ENCODE data around the gene CD151.

The CD151 gene

GRCh38 chr11:859394-860131 lies 26.8 kb downstream of the CD151 start:
- peak; percentile 82 for DNase-seq

GRCh38 chr11:860234-861104 lies 27.7 kb downstream of the CD151 start:
- no peak for DNase-seq

GRCh38 chr11:861105-861479 lies 28.3 kb downstream of the CD151 start:
- no peak for DNase-seq

GRCh38 chr11:862081-862661 lies 29.4 kb downstream of the CD151 start:
- no peak for DNase-seq

- no peak for DNase-seq
Observed at GRCh38 chr11:862696-863022, 29.9 kb downstream of the CD151 start.

- no peak for DNase-seq
Observed at GRCh38 chr11:863023-863909, 30.5 kb downstream of the CD151 start.

- DNase-seq, result no peak
Observed at GRCh38 chr11:863910-864827, 31.4 kb downstream of the CD151 start.

GRCh38 chr11:864898-865297 lies 32.1 kb downstream of the CD151 start:
- no peak for DNase-seq

GRCh38 chr11:865462-866430 lies 33.0 kb downstream of the CD151 start:
- no peak for DNase-seq

GRCh38 chr11:866481-866880 lies 33.7 kb downstream of the CD151 start:
- no peak for DNase-seq

GRCh38 chr11:867856-868358 lies 35.2 kb downstream of the CD151 start:
- DNase-seq, result no peak

GRCh38 chr11:868394-868793 lies 35.6 kb downstream of the CD151 start:
- no peak for DNase-seq

- no peak for DNase-seq
Observed at GRCh38 chr11:868802-869201, 36.0 kb downstream of the CD151 start.

GRCh38 chr11:869399-870126 lies 36.8 kb downstream of the CD151 start:
- DNase-seq, result no peak

- DNase-seq, result no peak
Observed at GRCh38 chr11:870127-870413, 37.3 kb downstream of the CD151 start.

GRCh38 chr11:870418-870817 lies 37.7 kb downstream of the CD151 start:
- DNase-seq, result no peak

- DNase-seq, result no peak
Observed at GRCh38 chr11:871472-871871, 38.7 kb downstream of the CD151 start.

- DNase-seq, result no peak
Observed at GRCh38 chr11:872799-873198, 40.0 kb downstream of the CD151 start.

GRCh38 chr11:873706-874105 lies 41.0 kb downstream of the CD151 start:
- no peak for DNase-seq

GRCh38 chr11:875203-875602 lies 42.5 kb downstream of the CD151 start:
- no peak for DNase-seq

Data from right hindlimb (tissue), 1 donor.